IMR-90 (cell line): Measurements from ENCODE around the gene NLRP3. TPM values are rescaled to one million over a fixed set of nuclear protein-coding genes. Genes with fewer than 3 reads are reported as not detected.

Experiments used
- ATAC-seq: fragments of 200-7000 bp; cut with Tn5 transposase; 2 replicates; pipeline ENCODE4 v1.9.1; 2020; ENCODE audit warnings: low read depth, mild to moderate bottlenecking, moderate library complexity
- BruUV-seq: library from RNA; stranded (reverse); fragments of 400-500 nt; replicated peaks from 2 replicates; lab custom pipeline; 2021; lab: Mats Ljungman, UMichigan
- CTCF ChIA-PET: fragments of 300-600 bp; formaldehyde crosslinking; extraction: SDS; loops from one replicate; lab custom pipeline; 2021; ENCODE audit warnings: antibody characterized with exemption; lab: Yijun Ruan, JAX
- POLR2A ChIA-PET: fragments of 300-600 bp; sonication (Branson Sonifier 250); formaldehyde crosslinking; loops from one replicate; lab custom pipeline; 2022; ENCODE audit warnings: antibody characterized with exemption; ENCODE audit not compliant: unreplicated experiment; lab: Charles Lee
- DNase-seq: peaks from one replicate; pipeline ENCODE4 v3.0.0; 2013
- H2AFZ ChIP-seq: replicated peaks from 2 replicates; pipeline ENCODE3; 2013; ENCODE audit warnings: low read length, mild to moderate bottlenecking; ENCODE audit not compliant: poor library complexity
- H2AK5ac ChIP-seq: 2 replicates; pipeline ENCODE4 v1.6.1; 2013; ENCODE audit warnings: low read depth, low read length, inconsistent platforms
- H2AK9ac ChIP-seq: replicated peaks from 2 replicates; pipeline ENCODE3; 2013; ENCODE audit warnings: mild to moderate bottlenecking, low read depth, low read length, moderate library complexity; ENCODE audit not compliant: poor library complexity
- H2BK120ac ChIP-seq: 2 replicates; pipeline ENCODE4 v1.6.1; 2013; ENCODE audit warnings: low read depth, low read length, inconsistent platforms
- H2BK15ac ChIP-seq: 3 replicates; pipeline ENCODE4 v1.6.1; 2013; ENCODE audit warnings: low read depth, low read length, inconsistent platforms
- H2BK20ac ChIP-seq: 2 replicates; pipeline ENCODE4 v1.6.1; 2013; ENCODE audit warnings: low read depth, mild to moderate bottlenecking, inconsistent platforms, low read length, moderate library complexity
- H2BK5ac ChIP-seq: 2 replicates; pipeline ENCODE4 v1.6.1; 2013; ENCODE audit warnings: mild to moderate bottlenecking, low read depth, low read length, inconsistent platforms; ENCODE audit not compliant: poor library complexity, severe bottlenecking
- H3K14ac ChIP-seq: replicated peaks from 2 replicates; pipeline ENCODE4 v1.6.1; 2013; ENCODE audit warnings: low read depth, low read length, inconsistent platforms
- H3K18ac ChIP-seq: 2 replicates; pipeline ENCODE4 v1.6.1; 2013; ENCODE audit warnings: low read depth, low read length, control low read depth
- H3K23ac ChIP-seq: 2 replicates; pipeline ENCODE4 v1.6.1; 2013; ENCODE audit warnings: low read depth, low read length, inconsistent platforms
- H3K27ac ChIP-seq: 2 replicates; pipeline ENCODE4 v1.5.1; 2013; ENCODE audit warnings: mild to moderate bottlenecking, control low read depth, low read length; ENCODE audit not compliant: insufficient read depth
- H3K27me3 ChIP-seq: 2 replicates; pipeline ENCODE4 v1.6.1; 2013; ENCODE audit warnings: low read length; ENCODE audit not compliant: control insufficient read depth, insufficient read depth
- H3K36me3 ChIP-seq: 2 replicates; pipeline ENCODE4 v1.6.1; 2013; ENCODE audit warnings: low read length, mixed read lengths; ENCODE audit not compliant: control insufficient read depth, insufficient read depth
- H3K4ac ChIP-seq: 2 replicates; pipeline ENCODE4 v1.6.1; 2013; ENCODE audit warnings: low read depth, low read length, inconsistent platforms
- H3K4me1 ChIP-seq: 2 replicates; pipeline ENCODE4 v1.6.1; 2013; ENCODE audit warnings: low read length, mixed read lengths; ENCODE audit not compliant: control insufficient read depth, insufficient read depth
- H3K4me2 ChIP-seq: 2 replicates; pipeline ENCODE4 v1.6.1; 2013; ENCODE audit warnings: low read depth, mild to moderate bottlenecking, control low read depth, low read length, moderate library complexity
- H3K4me3 ChIP-seq: 2 replicates; pipeline ENCODE4 v1.5.1; 2013; ENCODE audit warnings: low read depth, mild to moderate bottlenecking, control low read depth, low read length, moderate library complexity; ENCODE audit not compliant: insufficient read depth
- H3K56ac ChIP-seq: 2 replicates; pipeline ENCODE4 v1.6.1; 2013; ENCODE audit warnings: low read length, inconsistent platforms; ENCODE audit not compliant: insufficient read depth; ENCODE audit errors: extremely low read depth
- H3K79me1 ChIP-seq, 2 experiments: 2 replicates each; pipeline ENCODE4 v1.6.1; 2013; ENCODE audit warnings: low read length in 2 of 2, inconsistent platforms in 1 of 2, low read depth in 1 of 2
- H3K9ac ChIP-seq: 2 replicates; pipeline ENCODE4 v1.6.1; 2013; ENCODE audit warnings: low read depth, low read length, control low read depth
- H3K9me1 ChIP-seq: 2 replicates; pipeline ENCODE4 v1.6.1; 2013; ENCODE audit warnings: low read length, inconsistent platforms; ENCODE audit not compliant: insufficient read depth
- H3K9me3 ChIP-seq: 2 replicates; pipeline ENCODE4 v1.6.1; 2013; ENCODE audit warnings: low read length; ENCODE audit not compliant: control insufficient read depth, insufficient read depth
- H4K20me1 ChIP-seq: 2 replicates; pipeline ENCODE4 v1.6.1; 2013; ENCODE audit warnings: low read length, inconsistent platforms; ENCODE audit not compliant: insufficient read depth
- H4K5ac ChIP-seq: 2 replicates; pipeline ENCODE4 v1.6.1; 2013; ENCODE audit warnings: mild to moderate bottlenecking, low read depth, low read length, control low read depth
- H4K8ac ChIP-seq, 2 experiments: 2 replicates each; pipeline ENCODE4 v1.6.1; 2013; ENCODE audit warnings: low read depth in 2 of 2, low read length in 2 of 2, control low read depth in 1 of 2, inconsistent platforms in 1 of 2
- H4K91ac ChIP-seq: 2 replicates; pipeline ENCODE4 v1.6.1; 2013; ENCODE audit warnings: low read depth, low read length, inconsistent platforms; ENCODE audit not compliant: insufficient read depth
- BHLHE40 ChIP-seq: fragments of 150-350 bp; IDR thresholded peaks from 2 replicates; pipeline ENCODE4 v1.6.1; 2016; ENCODE audit warnings: mild to moderate bottlenecking, low read depth, low read length
- CEBPB ChIP-seq: IDR thresholded peaks from 2 replicates; pipeline ENCODE4 v1.6.1; 2012; ENCODE audit warnings: low read depth, low read length, improper control_type of control experiment
- CHD1 ChIP-seq: IDR thresholded peaks from 2 replicates; pipeline ENCODE4 v1.6.1; 2012; ENCODE audit warnings: low read depth, low read length, improper control_type of control experiment
- CTCF ChIP-seq: conservative IDR thresholded peaks from 2 replicates; pipeline ENCODE4 v1.5.1; 2012; ENCODE audit warnings: mild to moderate bottlenecking, low read depth, low read length, improper control_type of control experiment
- ELK1 ChIP-seq: fragments of 150-350 bp; IDR thresholded peaks from 2 replicates; pipeline ENCODE4 v1.6.1; 2016; ENCODE audit warnings: low read depth, mild to moderate bottlenecking, low read length, moderate library complexity, borderline replicate concordance
- FOS ChIP-seq: fragments of 150-350 bp; IDR thresholded peaks from 2 replicates; pipeline ENCODE4 v1.6.1; 2016; ENCODE audit warnings: low read depth, low read length
- MAFK ChIP-seq: IDR thresholded peaks from 2 replicates; pipeline ENCODE4 v1.6.1; 2012; ENCODE audit warnings: low read depth, low read length, improper control_type of control experiment
- MAZ ChIP-seq: IDR thresholded peaks from 2 replicates; pipeline ENCODE4 v1.6.1; 2012; ENCODE audit warnings: low read depth, mild to moderate bottlenecking, low read length, improper control_type of control experiment, moderate library complexity, borderline replicate concordance
- MXI1 ChIP-seq: IDR thresholded peaks from 2 replicates; pipeline ENCODE4 v1.6.1; 2012; ENCODE audit warnings: low read depth, mild to moderate bottlenecking, low read length, moderate library complexity, borderline replicate concordance
- NFE2L2 ChIP-seq: fragments of 150-350 bp; IDR thresholded peaks from 2 replicates; pipeline ENCODE4 v1.6.1; 2016; ENCODE audit warnings: low read depth, mild to moderate bottlenecking, low read length
- POLR2A ChIP-seq: IDR thresholded peaks from 2 replicates; pipeline ENCODE4 v1.6.1; 2012; ENCODE audit warnings: mild to moderate bottlenecking, low read depth, low read length
- RAD21 ChIP-seq: IDR thresholded peaks from 2 replicates; pipeline ENCODE4 v1.6.1; 2012; ENCODE audit warnings: low read length, improper control_type of control experiment
- RCOR1 ChIP-seq: IDR thresholded peaks from 2 replicates; pipeline ENCODE4 v1.6.1; 2012; ENCODE audit warnings: mild to moderate bottlenecking, low read length, improper control_type of control experiment; ENCODE audit not compliant: insufficient replicate concordance
- RFX5 ChIP-seq: IDR thresholded peaks from 2 replicates; pipeline ENCODE4 v1.8.0; 2012; ENCODE audit warnings: low read depth, mild to moderate bottlenecking, low read length, moderate library complexity
- SMC3 ChIP-seq: fragments of 150-350 bp; IDR thresholded peaks from 2 replicates; pipeline ENCODE4 v1.6.1; 2016; ENCODE audit warnings: low read depth, mild to moderate bottlenecking, antibody characterized with exemption, low read length, moderate library complexity
- WGBS, 2 experiments: methylation state at CpG; one replicate each; pipeline versions ENCODE4 v1.1.5 to v1.1.7; 2013; ENCODE audit warnings: missing lambda C conversion rate in 2 of 2; ENCODE audit not compliant: insufficient read length in 1 of 2; ENCODE audit errors: extremely low coverage in 2 of 2; 5-methylcytosine and 5-hydroxymethylcytosine counted together
- dilution Hi-C: fragments of 300-500 bp; cut with HindIII; formaldehyde crosslinking; loops from one replicate; pipeline ENCODE4 v1.14.3; 2018; ENCODE audit warnings: low sequenced_read_pairs; ENCODE audit not compliant: unreplicated experiment
- in situ Hi-C: fragments of 300-500 bp; cut with MboI; formaldehyde crosslinking; loops from 3 replicates; pipeline ENCODE4 v1.14.3; 2019; ENCODE audit warnings: low sequenced_read_pairs, inconsistent platforms, mixed read lengths
- intact Hi-C: fragments of 100-400 bp; cut with micrococcal nuclease; formaldehyde crosslinking; loops from 2 replicates; pipeline ENCODE4 v1.10.0; 2022
- polyA plus RNA-seq, 3 experiments: library from polyadenylated mRNA; depleted of rRNA; stranded (reverse); fragments of >200 nt; gene quantifications; 2 replicates each; pipeline ENCODE4 v1.2.3, GENCODE V29; 2012; ENCODE audit warnings: low replicate concordance in 1 of 3
- total RNA-seq: library from RNA; depleted of rRNA; stranded (reverse); fragments of >200 nt; gene quantifications from 2 replicates; pipeline ENCODE4 v1.2.3, GENCODE V29; 2012
- TF ChIP-seq, protein P1 (sequence below): fragments of 150-350 bp; IDR thresholded peaks from 2 replicates; pipeline ENCODE4 v1.6.1; 2017; ENCODE audit warnings: mild to moderate bottlenecking, antibody characterized with exemption, low read length, low read depth

NLRP3 gene
- total and polyA plus RNA-seq, 2 of the 4 experiments (the other 2 are of a cell fraction), result 0.18 TPM; not detected in 1

- Histone ChIP-seq H4K20me1 (no peaks in the 10 kb centered on the region), H3K4ac (no peak overlapping the region), H3K18ac (no peak overlapping the region), H3K27ac (no peak overlapping the region), H3K4me3 (no peak overlapping the region), H4K91ac (no peak overlapping the region), H3K56ac (no peak overlapping the region), H2BK5ac (no peak overlapping the region), H3K36me3 (no peaks in the 10 kb centered on the region), H2BK20ac (no peak overlapping the region), H3K23ac (no peak overlapping the region), H4K8ac (no peak overlapping the region), H2AK9ac (no peak overlapping the region), H3K4me2 (no peak overlapping the region), H2BK120ac (no peak overlapping the region), H3K4me1 (no peaks in the 10 kb centered on the region), H2AK5ac (no peak overlapping the region), H3K79me1 (no peaks in the 10 kb centered on the region), H3K9me3 (peaks cover 2% of the 10 kb centered on the region; the same call in 1 of the 2 replicates), H4K5ac (no peak overlapping the region), H2AFZ (no peak overlapping the region), H3K14ac (no peak overlapping the region), H3K9ac (no peak overlapping the region), H3K27me3 (no peaks in the 10 kb centered on the region), H3K9me1 (no peaks in the 10 kb centered on the region), H2BK15ac (no peak overlapping the region)
- TF ChIP-seq SMC3 (no peak), CHD1 (no peak), RAD21 (no peak), ELK1 (no peak), MXI1 (no peak), POLR2A (no peak), RCOR1 (no peak), NFE2L2 (no peak), MAFK (no peak), BHLHE40 (no peak), CEBPB (no peak), FOS (no peak), RFX5 (no peak), CTCF (no peak), MAZ (no peak)
- TF ChIP-seq, protein P1, sequence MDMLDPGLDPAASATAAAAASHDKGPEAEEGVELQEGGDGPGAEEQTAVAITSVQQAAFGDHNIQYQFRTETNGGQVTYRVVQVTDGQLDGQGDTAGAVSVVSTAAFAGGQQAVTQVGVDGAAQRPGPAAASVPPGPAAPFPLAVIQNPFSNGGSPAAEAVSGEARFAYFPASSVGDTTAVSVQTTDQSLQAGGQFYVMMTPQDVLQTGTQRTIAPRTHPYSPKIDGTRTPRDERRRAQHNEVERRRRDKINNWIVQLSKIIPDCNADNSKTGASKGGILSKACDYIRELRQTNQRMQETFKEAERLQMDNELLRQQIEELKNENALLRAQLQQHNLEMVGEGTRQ, result no peak
- no peak for DNase-seq
- POLR2A ChIA-PET, result no interaction called here
- intact Hi-C loops (no loop called here), dilution Hi-C loops (no loop called here), in situ Hi-C loops (no loop called here)
- WGBS, 2 experiments, result 17% methylated on average over 1 of the region's 6 CpGs; no CpG with 5 or more reads in 1 of the 2 experiments
- BruUV-seq, result no TSS peak
- CTCF ChIA-PET, result no interaction called here
- no peak for ATAC-seq
Observed at GRCh38 chr1:247465796-247466195, 49.8 kb downstream of the NLRP3 start.
